ENCODE results near the gene ZNRD2.

Gene ZNRD2

GRCh38 chr11:65537620-65538231, 32.6 kb upstream of the ZNRD2 start:
- no peak for DNase-seq (ENCODE audit: insufficient read length, low spot score)
- no peak for FAIRE-seq

GRCh38 chr11:65538232-65538914, 31.9 kb upstream of the ZNRD2 start:
- DNase-seq (ENCODE audit: insufficient read length, low spot score) = no peak
- FAIRE-seq = no peak

GRCh38 chr11:65538915-65539743, 31.1 kb upstream of the ZNRD2 start:
- DNase-seq (ENCODE audit: insufficient read length, low spot score) (no peak), FAIRE-seq (no peak)

GRCh38 chr11:65539744-65540289, 30.5 kb upstream of the ZNRD2 start:
- no peak for FAIRE-seq
- no peak for DNase-seq (ENCODE audit: insufficient read length, low spot score)

- FAIRE-seq (peak; percentile 94), DNase-seq (ENCODE audit: insufficient read length, low spot score) (peak; percentile 67)
These were observed 29.8 kb upstream of the ZNRD2 start for GRCh38 chr11:65540290-65541092.

- FAIRE-seq (peak; percentile 33), DNase-seq (ENCODE audit: insufficient read length, low spot score) (no peak)
These were observed 28.9 kb upstream of the ZNRD2 start for GRCh38 chr11:65541093-65541982.

GRCh38 chr11:65542738-65543390, 27.4 kb upstream of the ZNRD2 start:
- FAIRE-seq = no peak
- no peak for DNase-seq (ENCODE audit: insufficient read length, low spot score)

- FAIRE-seq (no peak), DNase-seq (ENCODE audit: insufficient read length, low spot score) (no peak)
These were observed 24.4 kb upstream of the ZNRD2 start for GRCh38 chr11:65545853-65546216.

GRCh38 chr11:65546217-65546958, 23.9 kb upstream of the ZNRD2 start:
- no peak for DNase-seq (ENCODE audit: insufficient read length, low spot score)
- FAIRE-seq = no peak

- FAIRE-seq (no peak), DNase-seq (ENCODE audit: insufficient read length, low spot score) (no peak)
These were observed 22.7 kb upstream of the ZNRD2 start for GRCh38 chr11:65547446-65548125.

- FAIRE-seq (no peak), DNase-seq (ENCODE audit: insufficient read length, low spot score) (no peak)
These were observed 21.9 kb upstream of the ZNRD2 start for GRCh38 chr11:65548395-65548794.

GRCh38 chr11:65549096-65549495, 21.2 kb upstream of the ZNRD2 start:
- FAIRE-seq = no peak
- DNase-seq (ENCODE audit: insufficient read length, low spot score) = no peak

- DNase-seq (ENCODE audit: insufficient read length, low spot score) (no peak), FAIRE-seq (no peak)
These were observed 18.5 kb upstream of the ZNRD2 start for GRCh38 chr11:65551572-65552387.

GRCh38 chr11:65552388-65552951, 17.8 kb upstream of the ZNRD2 start:
- DNase-seq (ENCODE audit: insufficient read length, low spot score) (no peak), FAIRE-seq (no peak)

- no peak for DNase-seq (ENCODE audit: insufficient read length, low spot score)
- FAIRE-seq = no peak
These were observed 16.8 kb upstream of the ZNRD2 start for GRCh38 chr11:65553301-65554001.
